NCI-H748 treated with DMSO at 0.1 percent for 48 hours (cell line): ENCODE data around the gene TDP1.
"Not testable (repeated sequence)": the region's sequence is repeated elsewhere in the genome, so short reads cannot be mapped to it uniquely, and the experiment has no call there.

Experiments
- DNase-seq: peaks from one replicate; lab custom pipeline; 2025; lab: John Stamatoyannopoulos, UW

Gene TDP1

DNA sequence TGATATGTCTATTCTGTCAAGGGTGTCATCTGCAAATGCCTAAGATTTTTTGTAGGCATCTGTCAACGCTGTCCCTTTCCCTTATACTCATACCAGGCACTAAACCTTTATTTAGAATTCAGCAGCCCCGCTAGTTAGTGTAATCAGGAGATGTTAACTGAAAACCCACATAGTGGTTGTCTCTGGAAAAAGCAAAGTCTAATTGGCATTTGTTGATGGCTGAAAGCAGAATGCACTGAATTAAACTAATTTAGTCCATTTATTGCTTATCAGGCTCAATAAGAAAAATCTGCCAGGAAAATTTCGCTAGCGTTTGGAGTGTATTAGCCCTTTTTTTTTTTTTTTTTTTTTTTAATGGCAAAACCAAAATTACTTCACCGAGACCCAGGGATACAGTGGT lies 34.5 kb downstream of the TDP1 start:
- DNase-seq = no peak

- DNase-seq = no peak
These were observed 35.0 kb downstream of the TDP1 start for GRCh38 chr14:89990623-89991275.

- no peak for DNase-seq
These were observed 36.5 kb downstream of the TDP1 start for GRCh38 chr14:89992273-89992672.

GRCh38 chr14:89996963-89997362 lies 41.2 kb downstream of the TDP1 start:
- no peak for DNase-seq

GRCh38 chr14:90000935-90001334 lies 45.2 kb downstream of the TDP1 start:
- DNase-seq = no peak

DNA sequence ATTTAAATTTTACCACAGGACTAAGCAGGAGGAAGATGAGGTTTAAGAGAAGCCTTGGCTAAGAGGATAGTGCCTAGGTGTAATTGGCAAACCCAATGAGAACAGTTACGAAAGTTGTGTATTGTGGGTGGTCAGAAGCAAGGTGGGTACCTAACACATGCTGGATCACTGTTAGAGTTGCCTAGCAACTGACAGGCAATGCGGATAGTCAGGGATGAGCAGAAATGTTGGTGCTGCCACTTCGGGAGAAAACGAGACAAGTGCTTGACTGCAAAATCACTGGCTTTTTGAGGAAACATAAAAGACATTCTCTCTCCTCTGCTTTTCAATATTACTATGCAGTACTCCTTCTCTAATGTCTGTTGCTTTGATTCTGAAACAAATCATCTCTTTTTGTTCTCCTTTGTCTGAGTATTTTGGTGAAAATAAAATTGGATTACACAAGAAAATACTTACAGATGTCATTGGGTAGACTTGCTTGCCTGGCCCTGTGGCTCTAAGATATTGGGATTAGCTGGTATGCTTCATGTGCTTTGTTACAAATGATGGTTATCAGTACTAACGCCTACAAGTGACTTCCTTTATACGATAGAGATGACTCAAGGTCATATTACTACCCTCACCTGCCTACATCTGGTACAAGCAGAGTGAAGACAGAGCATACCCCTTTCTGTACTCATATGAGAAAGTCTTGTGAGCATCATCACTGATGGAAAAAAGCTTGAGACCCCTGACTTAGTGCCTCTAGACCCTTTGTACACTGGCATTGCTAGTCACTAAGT lies 48.0 kb downstream of the TDP1 start:
- DNase-seq = no peak

- no peak for DNase-seq
These were observed 49.7 kb downstream of the TDP1 start for GRCh38 chr14:90005441-90005840.

- DNase-seq = no peak
These were observed 50.3 kb downstream of the TDP1 start for GRCh38 chr14:90005939-90006530.

DNA sequence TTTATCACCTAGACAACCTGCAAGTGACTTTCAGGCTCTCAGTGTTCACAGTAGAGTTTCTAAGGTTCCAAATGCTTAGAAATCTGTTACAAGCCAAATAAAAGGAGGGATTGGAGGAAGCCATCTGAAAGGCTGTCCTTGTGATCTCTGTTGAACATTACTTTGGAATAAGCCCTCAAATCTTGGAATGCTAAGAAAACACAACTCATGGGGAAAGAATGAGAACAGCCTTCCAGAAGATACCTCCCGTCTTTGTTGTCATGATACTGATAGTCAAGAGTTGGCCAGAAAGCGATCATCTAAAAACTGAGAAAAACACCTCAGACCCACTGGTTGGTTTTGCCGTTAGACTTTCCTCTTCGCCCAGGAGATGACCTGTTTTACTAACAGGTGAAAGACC lies 61.6 kb downstream of the TDP1 start:
- no peak for DNase-seq

DNA sequence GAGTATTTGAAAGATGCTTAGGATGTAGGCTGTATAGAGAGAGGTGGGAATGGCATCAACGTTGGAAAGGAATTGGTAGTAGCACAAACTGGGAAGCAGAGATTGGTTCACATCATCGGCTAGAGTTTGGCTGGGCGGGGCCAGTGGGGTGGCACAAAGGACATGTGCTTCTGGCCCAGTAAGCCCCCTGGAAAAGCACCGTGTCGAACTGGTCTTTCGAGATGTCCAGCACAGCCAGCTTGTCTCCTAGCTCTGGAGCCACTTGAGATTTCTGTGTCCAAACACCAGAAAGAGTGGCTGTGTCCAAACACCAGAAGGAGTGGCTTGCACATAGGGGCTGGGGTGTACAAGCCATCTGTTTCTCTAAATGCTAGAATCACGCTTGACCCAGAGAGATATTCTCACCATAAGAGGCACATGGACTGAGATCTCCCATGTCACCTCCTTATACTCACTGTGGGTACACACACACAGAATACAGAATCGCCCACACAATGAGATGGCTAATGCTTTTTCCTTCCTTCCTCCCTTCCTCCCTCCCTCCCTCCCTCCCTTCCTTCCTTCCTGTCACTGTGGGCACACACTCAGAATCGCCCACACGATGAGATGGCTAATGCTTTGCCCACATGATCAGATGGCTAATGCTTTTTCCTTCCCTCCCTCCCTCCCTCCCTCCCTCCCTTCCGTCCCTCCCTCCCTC lies 64.2 kb downstream of the TDP1 start:
- DNase-seq = no peak

GRCh38 chr14:90023176-90023896 lies 67.6 kb downstream of the TDP1 start:
- no peak for DNase-seq

- no peak for DNase-seq
These were observed 69.2 kb downstream of the TDP1 start for GRCh38 chr14:90024910-90025309.

GRCh38 chr14:90026608-90027007 lies 70.9 kb downstream of the TDP1 start:
- not testable (repeated sequence) for DNase-seq

GRCh38 chr14:90027842-90028241 lies 72.1 kb downstream of the TDP1 start:
- DNase-seq = no peak

DNA sequence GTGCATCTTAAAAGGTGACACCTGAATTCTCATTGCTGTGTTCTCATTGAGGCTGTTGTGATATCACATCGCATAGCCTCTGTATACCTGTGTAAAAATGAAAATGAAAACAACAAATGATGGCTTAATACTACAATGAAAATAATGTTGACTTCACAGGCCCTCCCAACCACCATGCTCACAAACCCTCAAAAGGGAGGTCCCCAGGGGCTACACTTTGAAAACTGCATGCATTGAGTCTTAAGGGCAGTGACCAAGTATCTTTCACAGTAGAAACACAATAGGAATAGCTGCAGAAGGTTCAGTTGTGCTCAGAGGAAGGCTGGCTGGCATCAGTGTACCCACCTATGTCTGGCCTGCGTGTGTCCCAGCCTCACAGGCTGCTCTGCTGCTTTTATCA lies 78.4 kb downstream of the TDP1 start:
- no peak for DNase-seq

GRCh38 chr14:90034835-90035525 lies 79.3 kb downstream of the TDP1 start:
- DNase-seq = no peak

- DNase-seq = no peak
These were observed 83.7 kb downstream of the TDP1 start for GRCh38 chr14:90039253-90040010.

DNA sequence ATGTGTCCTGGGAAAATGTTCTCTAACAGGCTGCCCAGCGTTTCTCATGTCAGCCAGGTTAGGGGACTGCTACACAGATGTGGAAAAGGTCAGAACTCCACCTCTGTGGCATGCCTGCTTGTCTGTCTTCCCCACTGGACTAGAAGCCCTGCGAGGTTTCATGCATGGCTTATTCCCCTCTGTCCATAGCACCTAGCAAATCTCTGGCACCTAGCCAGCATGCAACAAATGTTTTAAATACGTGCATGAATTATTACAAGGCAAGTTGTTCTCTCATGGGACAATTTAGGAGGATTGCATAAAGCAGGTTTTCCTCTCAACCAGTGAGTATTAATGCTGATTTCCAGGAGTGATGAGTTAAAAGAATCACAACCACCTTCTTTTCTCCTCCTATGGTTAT lies 84.7 kb downstream of the TDP1 start:
- no peak for DNase-seq

- no peak for DNase-seq
These were observed 86.9 kb downstream of the TDP1 start for GRCh38 chr14:90042496-90043252.

GRCh38 chr14:90045616-90046015 lies 89.9 kb downstream of the TDP1 start:
- no peak for DNase-seq
